MM.1S (cell line): Measurements from ENCODE around the gene NOS3.

ENCODE experiments used
- CTCF ChIP-seq: fragments of 300-600 bp; sonication (generic); IDR thresholded peaks from 2 replicates; pipeline ENCODE4 v1.5.1; 2016; ENCODE audit warnings: antibody characterized with exemption, low read length, mixed read lengths
- EZH2 ChIP-seq: fragments of 300-600 bp; sonication (generic); optimal IDR thresholded peaks from 2 replicates; pipeline ENCODE3; 2017; ENCODE audit warnings: low read depth, mild to moderate bottlenecking, antibody characterized with exemption, low read length, mixed read lengths
- EZH2phosphoT487 ChIP-seq: fragments of 300-600 bp; sonication (generic); IDR thresholded peaks from 2 replicates; pipeline ENCODE4 v1.6.1; 2018; ENCODE audit warnings: antibody characterized with exemption, low read length

GRCh38 chr7:151062111-151062398 is 71.2 kb downstream of the NOS3 start:
- TF ChIP-seq CTCF (no peak), EZH2 (no peak), EZH2phosphoT487 (no peak)
